LHCN-M2 (cell line): ENCODE data around the gene QPCT. TPM values are rescaled to one million over a fixed set of nuclear protein-coding genes. Genes with fewer than 3 reads are reported as not detected.
A peak's percentile ranks its signal among the peaks of the same experiment; 100 is the strongest.

Experiments used
- DNase-seq: peaks from one replicate; pipeline ENCODE4 v3.0.0-alpha.2; 2012; ENCODE audit warnings: low read depth
- total RNA-seq: library from RNA; depleted of rRNA; stranded (reverse); fragments of >200 nt; gene quantifications from 2 replicates; pipeline ENCODE4 v1.2.3, GENCODE V29; 2014

QPCT gene
- total RNA-seq, 1 experiment from 2014 or later = 0.57 TPM

DNA sequence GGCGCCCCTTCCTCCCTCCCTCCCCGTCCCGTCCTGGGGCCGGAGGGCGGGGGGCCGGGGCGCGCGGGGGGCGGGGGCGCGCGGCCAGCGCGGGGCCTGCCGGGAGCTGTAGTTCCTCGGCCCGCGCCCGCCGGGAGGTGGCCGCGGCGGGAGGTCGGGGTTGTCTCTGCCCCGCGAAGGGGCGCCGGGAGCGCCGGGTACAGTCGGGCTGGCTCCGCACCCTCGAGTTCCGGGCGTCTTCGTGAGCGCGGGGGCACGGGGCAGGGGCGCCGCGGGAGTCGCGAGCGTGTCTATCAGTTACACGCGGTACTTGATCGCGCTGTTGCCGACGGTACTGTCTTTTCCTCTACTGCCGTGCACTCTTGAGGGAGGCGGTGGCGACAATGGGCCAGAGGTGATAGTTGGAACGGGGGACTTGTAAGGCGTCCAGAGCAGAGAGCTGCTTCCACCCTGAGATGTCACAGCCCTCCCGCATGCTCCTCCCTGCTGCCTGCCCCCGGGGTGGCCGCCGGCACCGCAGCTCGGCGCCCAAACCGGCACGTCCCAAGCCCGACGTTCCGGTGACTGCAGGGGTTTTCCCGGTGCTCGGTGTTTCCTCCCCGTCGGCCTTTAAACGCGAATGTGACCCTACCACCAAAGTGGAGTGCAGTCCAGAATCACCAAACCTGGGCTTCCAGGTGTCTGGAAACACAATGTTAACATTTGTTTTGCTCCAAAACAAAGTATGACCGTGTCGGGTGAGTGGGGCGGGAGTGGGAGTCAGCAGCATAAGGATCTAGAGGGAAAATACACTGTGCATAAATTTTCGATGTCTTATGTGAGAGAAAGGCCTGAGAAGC is 19.4 kb upstream of the QPCT start, which contains the start of gene PRKD3:
PRKD3 (minus strand) TSS at position 48 of the 839 bp plus-strand sequence. CDS start 8,309 bp downstream, outside the sequence.
- peak; percentile 41 for DNase-seq

- DNase-seq = no peak
Observed at GRCh38 chr2:37325625-37326071, 18.8 kb upstream of the QPCT start.

DNA sequence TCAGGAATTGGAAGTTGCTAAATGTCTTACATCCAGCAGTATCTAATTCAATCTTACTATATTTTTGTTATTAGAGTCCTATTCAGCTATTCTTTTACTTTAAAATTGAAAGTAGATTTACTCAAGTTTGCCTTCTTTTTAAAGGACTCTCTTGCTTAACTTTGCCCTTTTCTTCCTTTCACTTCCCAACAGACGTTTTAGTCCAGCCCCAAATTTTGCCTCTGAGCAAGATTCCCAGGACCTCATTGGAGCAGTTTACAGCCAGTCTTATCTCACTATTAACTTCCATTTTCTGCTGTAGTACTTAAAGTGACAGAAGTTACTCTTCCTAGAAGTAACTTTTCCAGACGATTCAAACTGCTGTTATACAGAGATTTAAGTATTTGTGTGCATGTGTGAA is 18.1 kb upstream of the QPCT start:
- DNase-seq = peak; percentile 84

- DNase-seq = no peak
Observed at GRCh38 chr2:37326866-37327634, 17.4 kb upstream of the QPCT start.

GRCh38 chr2:37330681-37331080 is 13.7 kb upstream of the QPCT start:
- DNase-seq = no peak

DNA sequence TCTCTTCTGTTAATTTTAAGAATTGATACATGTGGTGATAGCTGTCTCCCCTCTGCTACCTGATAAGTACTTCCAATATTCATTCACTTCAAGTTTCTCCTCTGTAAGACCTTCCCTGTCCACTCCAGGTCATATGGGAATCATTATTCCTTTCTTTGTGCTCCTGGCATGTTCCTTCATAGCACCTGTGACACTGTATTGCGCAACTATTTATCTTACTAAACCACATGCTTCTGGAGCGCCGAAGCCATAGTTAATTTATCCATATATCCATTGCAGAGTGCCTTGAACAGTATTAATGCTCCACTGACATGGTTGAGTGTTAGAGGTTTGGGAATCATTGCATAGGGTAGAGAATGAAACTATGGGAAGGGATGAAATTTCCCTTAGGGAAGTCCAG is 11.9 kb upstream of the QPCT start:
- DNase-seq = no peak

DNA sequence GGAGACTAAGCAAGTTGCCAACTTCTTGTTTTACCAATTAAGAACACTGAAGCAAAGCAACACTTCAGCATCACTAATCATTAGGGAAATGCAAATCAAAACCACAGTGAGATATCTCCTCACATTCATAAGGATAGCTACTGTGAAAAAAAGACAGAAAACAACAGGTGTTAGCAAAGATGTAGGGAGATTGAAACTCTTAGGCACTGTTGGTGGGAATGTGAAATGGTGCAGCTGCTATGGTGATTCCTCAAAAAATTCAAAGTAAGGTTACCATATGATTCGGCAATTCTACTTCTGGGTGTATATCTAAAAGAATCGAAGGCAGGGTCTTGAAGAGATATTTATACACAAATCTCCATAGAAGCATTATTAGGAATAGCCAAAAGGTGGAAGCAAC is 11.2 kb upstream of the QPCT start:
- peak; percentile 62 for DNase-seq

DNA sequence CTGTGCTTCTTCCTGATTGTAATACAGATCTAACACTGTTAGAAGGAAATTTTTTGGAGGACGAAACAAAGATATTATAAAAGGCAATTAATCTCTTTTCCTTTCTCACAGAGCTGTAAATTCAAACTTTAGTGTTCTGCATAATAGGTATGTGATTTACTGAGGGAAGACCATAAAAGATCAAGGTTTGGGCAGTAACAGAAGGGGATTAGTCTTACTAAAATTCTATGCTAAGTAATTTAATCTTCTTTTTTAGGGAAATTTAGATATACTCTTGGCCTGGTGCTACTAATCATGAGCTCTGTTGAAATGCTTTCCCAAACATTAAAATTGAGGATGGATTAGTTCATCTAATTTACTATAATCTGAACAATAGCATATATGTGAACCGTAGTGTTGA is 8.8 kb upstream of the QPCT start:
- DNase-seq = no peak

DNA sequence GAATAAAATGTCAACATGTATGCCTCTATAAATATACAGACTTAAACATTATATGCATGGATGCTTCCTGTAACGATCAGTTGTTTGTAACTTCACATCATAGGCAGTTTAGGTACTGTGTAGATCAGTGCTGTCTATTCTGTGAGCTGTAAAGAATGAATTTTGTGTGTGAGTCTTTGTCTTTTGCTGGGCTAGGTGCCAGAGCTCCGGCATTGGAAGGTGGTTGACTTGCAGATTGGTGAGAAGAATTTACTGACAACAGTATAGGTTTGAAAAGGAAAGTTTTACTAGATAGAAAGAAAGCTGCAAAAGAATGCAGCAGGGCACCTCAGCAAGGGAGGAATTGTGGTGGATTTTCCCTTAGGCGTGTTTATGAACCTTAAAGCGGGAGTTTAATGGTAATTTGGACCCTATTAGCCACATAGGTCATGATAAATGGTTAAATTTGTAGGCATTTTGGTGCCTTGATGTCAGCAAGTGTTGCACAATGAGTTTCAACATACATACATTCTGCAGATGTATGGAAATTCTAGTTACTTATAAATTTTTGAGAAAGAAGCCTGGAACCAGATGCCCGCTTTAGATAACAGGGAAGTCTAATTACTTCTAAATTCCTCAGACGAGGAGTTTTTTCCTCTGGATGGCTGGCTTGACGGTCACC is 6.7 kb upstream of the QPCT start:
- no peak for DNase-seq

- DNase-seq = no peak
Observed at GRCh38 chr2:37338933-37339332, 5.5 kb upstream of the QPCT start.

- no peak for DNase-seq
Observed at GRCh38 chr2:37340637-37341036, 3.8 kb upstream of the QPCT start.

- no peak for DNase-seq
Observed at GRCh38 chr2:37342591-37343220, 1.7 kb upstream of the QPCT start.

GRCh38 chr2:37343537-37344434 is 644 bp upstream of the QPCT start:
- DNase-seq = peak; percentile 35

DNA sequence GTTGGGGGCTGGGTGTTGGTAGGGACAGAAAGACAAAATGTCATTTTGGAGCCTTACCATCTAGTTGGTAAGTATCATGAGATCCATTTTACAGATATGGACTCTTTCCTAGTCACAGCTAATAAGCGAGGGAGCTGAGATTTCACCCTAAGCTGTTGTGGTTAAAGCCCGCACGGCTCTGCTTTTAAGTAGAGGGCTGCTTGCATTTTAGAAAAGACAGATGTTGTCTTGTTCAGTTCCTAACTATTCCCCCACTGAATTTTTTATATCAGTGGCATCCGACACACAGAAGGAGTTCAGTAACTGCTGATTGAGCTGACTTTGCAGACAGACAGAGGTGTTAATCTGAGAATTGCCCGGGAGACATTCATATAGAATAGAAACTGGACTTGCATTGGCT is 3.7 kb downstream of the QPCT start:
- no peak for DNase-seq

- no peak for DNase-seq
Observed at GRCh38 chr2:37349231-37349860, 4.9 kb downstream of the QPCT start.

- DNase-seq = peak; percentile 19
Observed at GRCh38 chr2:37350034-37350433, 5.6 kb downstream of the QPCT start.

DNA sequence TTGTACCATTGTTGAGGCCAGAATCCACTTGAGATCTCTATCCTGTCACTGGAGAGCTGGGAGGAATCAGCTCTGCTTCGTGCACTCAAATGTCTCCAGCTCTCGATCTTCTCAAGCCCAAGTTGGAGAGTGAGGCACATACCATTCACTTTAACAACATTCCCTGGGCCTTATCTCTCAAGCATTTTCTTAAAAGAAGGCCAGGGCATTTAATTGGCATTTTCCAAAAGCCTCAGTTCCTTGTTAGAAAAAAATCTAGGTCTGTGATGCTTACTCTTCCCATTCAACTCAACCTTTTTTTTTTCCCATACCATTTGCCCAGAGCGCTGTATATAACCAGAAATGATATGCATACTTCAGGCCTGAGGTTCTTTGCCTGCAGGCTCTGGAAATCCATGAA is 10.1 kb downstream of the QPCT start:
- DNase-seq = no peak

- no peak for DNase-seq
Observed at GRCh38 chr2:37355735-37356134, 11.3 kb downstream of the QPCT start.

DNA sequence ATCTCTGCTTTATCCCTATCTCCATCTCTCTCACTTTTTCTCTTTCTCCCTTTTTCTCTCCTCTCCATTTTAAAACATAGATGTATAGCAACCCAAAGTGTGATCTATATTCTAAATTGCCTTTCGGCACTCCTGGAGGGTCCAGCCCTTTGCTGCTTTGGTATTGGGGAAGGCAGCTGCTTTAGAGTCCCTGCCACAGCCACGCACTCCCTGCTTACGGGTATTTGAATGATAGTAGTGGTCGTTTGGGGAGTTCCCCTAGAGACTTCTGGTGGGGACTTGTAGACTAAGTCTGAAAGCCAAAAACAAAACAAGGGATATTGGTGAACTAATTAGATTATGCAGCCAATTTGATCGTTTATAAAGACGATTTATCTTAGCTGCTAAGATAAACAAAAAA is 11.9 kb downstream of the QPCT start:
- no peak for DNase-seq

DNA sequence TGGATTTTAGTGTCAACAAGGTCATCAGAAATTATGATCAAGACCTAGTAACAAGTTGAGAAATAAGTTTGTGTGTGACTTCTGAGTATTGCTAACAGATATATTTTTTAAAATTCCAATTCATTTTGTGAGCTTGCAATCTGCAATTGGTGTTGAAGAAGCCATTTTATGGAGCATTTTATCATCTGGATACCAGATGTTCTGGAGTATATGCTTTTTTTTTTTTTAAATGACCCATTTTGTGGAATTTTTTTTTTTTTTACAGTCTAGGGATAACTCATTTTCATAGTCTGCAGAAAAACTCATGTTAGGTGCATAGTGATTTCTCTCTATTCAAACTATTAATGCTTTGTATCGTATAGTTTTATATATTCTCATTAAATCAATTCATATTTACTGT is 12.6 kb downstream of the QPCT start:
- DNase-seq = no peak
